Measurements from ENCODE around the gene SHROOM3.

SHROOM3 gene

DNA sequence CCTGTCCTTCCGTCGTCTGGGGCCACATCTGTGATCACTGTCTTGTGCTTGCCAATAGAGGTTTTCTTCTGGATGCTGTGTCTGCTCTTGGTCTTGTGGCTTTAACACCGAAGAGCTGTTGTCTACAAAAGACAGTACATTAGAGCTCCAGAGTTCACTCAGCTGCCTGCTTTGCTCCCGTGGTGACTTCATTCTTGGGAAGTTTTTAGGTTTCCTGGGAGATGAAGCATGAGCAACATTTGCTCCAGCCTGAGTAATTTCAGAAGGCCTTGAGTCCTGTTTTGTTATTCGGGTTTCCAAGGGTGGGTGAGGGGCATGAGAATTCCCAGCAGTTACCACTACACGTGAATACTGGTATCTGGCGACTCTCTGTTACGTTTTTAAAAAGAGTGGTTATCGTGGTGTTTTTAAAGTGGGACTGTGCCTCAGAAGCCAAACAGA is 189.2 kb downstream of the SHROOM3 start:
- TF ChIP-seq, protein P1, sequence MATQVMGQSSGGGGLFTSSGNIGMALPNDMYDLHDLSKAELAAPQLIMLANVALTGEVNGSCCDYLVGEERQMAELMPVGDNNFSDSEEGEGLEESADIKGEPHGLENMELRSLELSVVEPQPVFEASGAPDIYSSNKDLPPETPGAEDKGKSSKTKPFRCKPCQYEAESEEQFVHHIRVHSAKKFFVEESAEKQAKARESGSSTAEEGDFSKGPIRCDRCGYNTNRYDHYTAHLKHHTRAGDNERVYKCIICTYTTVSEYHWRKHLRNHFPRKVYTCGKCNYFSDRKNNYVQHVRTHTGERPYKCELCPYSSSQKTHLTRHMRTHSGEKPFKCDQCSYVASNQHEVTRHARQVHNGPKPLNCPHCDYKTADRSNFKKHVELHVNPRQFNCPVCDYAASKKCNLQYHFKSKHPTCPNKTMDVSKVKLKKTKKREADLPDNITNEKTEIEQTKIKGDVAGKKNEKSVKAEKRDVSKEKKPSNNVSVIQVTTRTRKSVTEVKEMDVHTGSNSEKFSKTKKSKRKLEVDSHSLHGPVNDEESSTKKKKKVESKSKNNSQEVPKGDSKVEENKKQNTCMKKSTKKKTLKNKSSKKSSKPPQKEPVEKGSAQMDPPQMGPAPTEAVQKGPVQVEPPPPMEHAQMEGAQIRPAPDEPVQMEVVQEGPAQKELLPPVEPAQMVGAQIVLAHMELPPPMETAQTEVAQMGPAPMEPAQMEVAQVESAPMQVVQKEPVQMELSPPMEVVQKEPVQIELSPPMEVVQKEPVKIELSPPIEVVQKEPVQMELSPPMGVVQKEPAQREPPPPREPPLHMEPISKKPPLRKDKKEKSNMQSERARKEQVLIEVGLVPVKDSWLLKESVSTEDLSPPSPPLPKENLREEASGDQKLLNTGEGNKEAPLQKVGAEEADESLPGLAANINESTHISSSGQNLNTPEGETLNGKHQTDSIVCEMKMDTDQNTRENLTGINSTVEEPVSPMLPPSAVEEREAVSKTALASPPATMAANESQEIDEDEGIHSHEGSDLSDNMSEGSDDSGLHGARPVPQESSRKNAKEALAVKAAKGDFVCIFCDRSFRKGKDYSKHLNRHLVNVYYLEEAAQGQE (IDR thresholded peaks at IDR 0.05; ENCODE audit: insufficient read depth in 1 of 2, low read depth in 2 of 2, low read length in 2 of 2): no peak
- TF ChIP-seq FOXP2 (optimal IDR thresholded peaks at IDR 0.05; ENCODE audit: borderline replicate concordance, extremely low read depth, extremely low read length, insufficient read depth) (no peak), TAF1 (IDR thresholded peaks at IDR 0.05; ENCODE audit: borderline replicate concordance, insufficient read depth, low read length) (no peak), POLR2AphosphoS5 (IDR thresholded peaks at IDR 0.05; ENCODE audit: low read depth, low read length) (no peak), SIN3A (IDR thresholded peaks at IDR 0.05; ENCODE audit: borderline replicate concordance, insufficient read depth, low read length) (no peak)

GRCh38 chr4:76624931-76625715 is 190.1 kb downstream of the SHROOM3 start:
- TF ChIP-seq, protein P1 (IDR thresholded peaks at IDR 0.05; ENCODE audit: insufficient read depth in 1 of 2, low read depth in 2 of 2, low read length in 2 of 2): no peak
- TF ChIP-seq TAF1 (IDR thresholded peaks at IDR 0.05; ENCODE audit: borderline replicate concordance, insufficient read depth, low read length) (no peak), SIN3A (IDR thresholded peaks at IDR 0.05; ENCODE audit: borderline replicate concordance, insufficient read depth, low read length) (no peak), POLR2AphosphoS5 (IDR thresholded peaks at IDR 0.05; ENCODE audit: low read depth, low read length) (no peak), FOXP2 (optimal IDR thresholded peaks at IDR 0.05; ENCODE audit: borderline replicate concordance, extremely low read depth, extremely low read length, insufficient read depth) (no peak)

DNA sequence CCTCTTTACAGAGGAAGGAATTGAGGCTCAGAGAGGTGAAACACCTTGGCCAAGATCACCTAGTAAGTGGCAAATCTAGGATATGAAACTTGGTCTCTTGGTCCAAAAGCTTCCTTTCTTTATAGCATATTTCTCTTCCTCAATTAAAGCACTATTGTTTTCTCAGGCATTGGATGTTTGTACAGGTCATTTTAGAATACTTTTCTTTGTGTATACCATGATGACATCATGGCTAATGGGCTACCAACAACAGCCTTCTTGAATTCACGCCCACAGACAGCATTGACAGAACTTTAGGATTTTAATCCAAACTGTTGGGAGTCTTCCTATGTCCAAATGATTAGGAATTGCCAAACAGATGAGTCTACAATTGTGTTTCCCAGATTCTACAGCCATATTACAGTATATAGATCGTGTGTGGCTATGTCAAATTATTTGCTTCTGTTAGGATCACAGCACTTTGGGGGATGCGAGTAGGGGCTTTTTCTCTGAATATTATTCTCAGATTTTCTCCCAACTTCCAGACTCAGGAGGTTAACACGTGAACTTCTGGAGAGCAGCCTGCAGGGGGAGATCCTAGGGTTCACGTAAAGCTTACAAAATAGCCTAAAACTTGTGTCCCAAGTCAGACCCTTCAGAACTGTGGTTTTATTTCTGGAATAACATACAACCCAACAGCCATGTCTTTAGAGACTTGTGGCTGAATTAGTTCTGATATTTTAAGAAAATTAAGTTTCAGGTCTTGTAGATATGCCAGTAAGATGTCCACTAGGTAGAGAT is 191.8 kb downstream of the SHROOM3 start:
- TF ChIP-seq TAF1 (IDR thresholded peaks at IDR 0.05; ENCODE audit: borderline replicate concordance, insufficient read depth, low read length) (no peak), FOXP2 (optimal IDR thresholded peaks at IDR 0.05; ENCODE audit: borderline replicate concordance, extremely low read depth, extremely low read length, insufficient read depth) (no peak), POLR2AphosphoS5 (IDR thresholded peaks at IDR 0.05; ENCODE audit: low read depth, low read length) (no peak), SIN3A (IDR thresholded peaks at IDR 0.05; ENCODE audit: borderline replicate concordance, insufficient read depth, low read length) (no peak)
- TF ChIP-seq, protein P1 (IDR thresholded peaks at IDR 0.05; ENCODE audit: insufficient read depth in 1 of 2, low read depth in 2 of 2, low read length in 2 of 2): no peak

GRCh38 chr4:76628251-76628650 is 193.2 kb downstream of the SHROOM3 start:
- TF ChIP-seq TAF1 (IDR thresholded peaks at IDR 0.05; ENCODE audit: borderline replicate concordance, insufficient read depth, low read length): no peak
- TF ChIP-seq SIN3A (IDR thresholded peaks at IDR 0.05; ENCODE audit: borderline replicate concordance, insufficient read depth, low read length): no peak

- TF ChIP-seq POLR2AphosphoS5 (IDR thresholded peaks at IDR 0.05; ENCODE audit: low read depth, low read length) (no peak), TAF1 (IDR thresholded peaks at IDR 0.05; ENCODE audit: borderline replicate concordance, insufficient read depth, low read length) (no peak), SIN3A (IDR thresholded peaks at IDR 0.05; ENCODE audit: borderline replicate concordance, insufficient read depth, low read length) (no peak), FOXP2 (optimal IDR thresholded peaks at IDR 0.05; ENCODE audit: borderline replicate concordance, extremely low read depth, extremely low read length, insufficient read depth) (no peak)
- TF ChIP-seq, protein P1 (IDR thresholded peaks at IDR 0.05; ENCODE audit: insufficient read depth in 1 of 2, low read depth in 2 of 2, low read length in 2 of 2): no peak
Observed at GRCh38 chr4:76630741-76631140, 195.7 kb downstream of the SHROOM3 start.

Data from PFSK-1 (cell line).